ENCODE data around the gene DNAH1. TPM values are rescaled to one million over a fixed set of nuclear protein-coding genes. Genes with fewer than 3 reads are reported as not detected.

DNAH1 gene
- total RNA-seq, 1 experiment from 2014 or later, result 2.4 TPM

DNA sequence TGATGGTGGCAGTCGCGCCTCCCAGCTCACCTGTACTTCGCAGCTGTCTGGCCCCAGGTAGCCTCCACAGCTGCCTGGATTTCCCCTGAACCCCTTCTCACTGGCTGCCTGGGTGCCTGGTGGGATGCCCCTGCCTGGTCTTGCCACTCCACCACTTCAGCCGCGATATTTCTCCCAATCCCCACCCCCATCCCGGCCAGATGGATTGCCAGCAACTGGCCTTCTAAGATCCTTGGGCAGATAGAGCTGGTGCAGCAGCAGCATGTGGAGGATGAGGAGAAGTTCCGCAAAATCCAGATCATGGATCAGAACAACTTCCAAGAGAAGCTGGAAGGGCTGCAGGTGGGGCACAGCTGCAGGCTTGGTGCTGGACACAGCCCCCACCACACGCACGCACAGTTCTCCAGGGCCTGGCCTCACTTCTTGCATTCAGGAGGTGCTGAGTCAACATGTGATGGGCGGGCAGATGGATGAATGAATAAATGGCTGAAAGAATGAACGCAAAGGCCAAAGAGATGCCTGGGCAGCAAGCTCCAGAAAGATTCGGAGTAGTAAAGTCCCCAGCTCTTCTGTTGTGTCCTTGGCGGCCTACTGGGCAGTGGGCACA is 35.7 kb downstream of the DNAH1 start:
- ChIA-PET CTCF (no interaction called here), POLR2A (interaction anchor here (0.6 kb wide), 1 partner anchor 113 kb away, joined by 9 read pairs; no protein-coding TSS in a partner anchor)
- Histone ChIP-seq H3K27ac (ENCODE audit: low read length) (no peak overlapping the region), H3K9me3 (ENCODE audit: control insufficient read depth, insufficient read depth, low read depth, low read length) (no peaks in the 10 kb centered on the region), H3K36me3 (ENCODE audit: control insufficient read depth, insufficient read depth, low read length) (no peaks in the 10 kb centered on the region), H3K4me3 (ENCODE audit: low read depth in 2 of 2, low read length in 2 of 2) (no peak overlapping the region), H3K27me3 (ENCODE audit: control insufficient read depth, insufficient read depth, low read length) (no peaks in the 10 kb centered on the region), H3K4me1 (ENCODE audit: control insufficient read depth, insufficient read depth, low read length) (no peaks in the 10 kb centered on the region)
- BruUV-seq (replicated peaks), result no TSS peak
- ATAC-seq, result no peak
- intact Hi-C loops (cut with micrococcal nuclease; ENCODE audit: unreplicated experiment) (no loop called here), in situ Hi-C loops (cut with HindIII; ENCODE audit: low pct_unique_long_range_greater_than_20kb, low sequenced_read_pairs) (no loop called here)
- TF ChIP-seq, protein P1, sequence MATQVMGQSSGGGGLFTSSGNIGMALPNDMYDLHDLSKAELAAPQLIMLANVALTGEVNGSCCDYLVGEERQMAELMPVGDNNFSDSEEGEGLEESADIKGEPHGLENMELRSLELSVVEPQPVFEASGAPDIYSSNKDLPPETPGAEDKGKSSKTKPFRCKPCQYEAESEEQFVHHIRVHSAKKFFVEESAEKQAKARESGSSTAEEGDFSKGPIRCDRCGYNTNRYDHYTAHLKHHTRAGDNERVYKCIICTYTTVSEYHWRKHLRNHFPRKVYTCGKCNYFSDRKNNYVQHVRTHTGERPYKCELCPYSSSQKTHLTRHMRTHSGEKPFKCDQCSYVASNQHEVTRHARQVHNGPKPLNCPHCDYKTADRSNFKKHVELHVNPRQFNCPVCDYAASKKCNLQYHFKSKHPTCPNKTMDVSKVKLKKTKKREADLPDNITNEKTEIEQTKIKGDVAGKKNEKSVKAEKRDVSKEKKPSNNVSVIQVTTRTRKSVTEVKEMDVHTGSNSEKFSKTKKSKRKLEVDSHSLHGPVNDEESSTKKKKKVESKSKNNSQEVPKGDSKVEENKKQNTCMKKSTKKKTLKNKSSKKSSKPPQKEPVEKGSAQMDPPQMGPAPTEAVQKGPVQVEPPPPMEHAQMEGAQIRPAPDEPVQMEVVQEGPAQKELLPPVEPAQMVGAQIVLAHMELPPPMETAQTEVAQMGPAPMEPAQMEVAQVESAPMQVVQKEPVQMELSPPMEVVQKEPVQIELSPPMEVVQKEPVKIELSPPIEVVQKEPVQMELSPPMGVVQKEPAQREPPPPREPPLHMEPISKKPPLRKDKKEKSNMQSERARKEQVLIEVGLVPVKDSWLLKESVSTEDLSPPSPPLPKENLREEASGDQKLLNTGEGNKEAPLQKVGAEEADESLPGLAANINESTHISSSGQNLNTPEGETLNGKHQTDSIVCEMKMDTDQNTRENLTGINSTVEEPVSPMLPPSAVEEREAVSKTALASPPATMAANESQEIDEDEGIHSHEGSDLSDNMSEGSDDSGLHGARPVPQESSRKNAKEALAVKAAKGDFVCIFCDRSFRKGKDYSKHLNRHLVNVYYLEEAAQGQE (IDR thresholded peaks at IDR 0.05; ENCODE audit: insufficient read depth in 1 of 2, low read depth in 2 of 2, low read length in 1 of 2), result no peak
- TF ChIP-seq, protein P2, sequence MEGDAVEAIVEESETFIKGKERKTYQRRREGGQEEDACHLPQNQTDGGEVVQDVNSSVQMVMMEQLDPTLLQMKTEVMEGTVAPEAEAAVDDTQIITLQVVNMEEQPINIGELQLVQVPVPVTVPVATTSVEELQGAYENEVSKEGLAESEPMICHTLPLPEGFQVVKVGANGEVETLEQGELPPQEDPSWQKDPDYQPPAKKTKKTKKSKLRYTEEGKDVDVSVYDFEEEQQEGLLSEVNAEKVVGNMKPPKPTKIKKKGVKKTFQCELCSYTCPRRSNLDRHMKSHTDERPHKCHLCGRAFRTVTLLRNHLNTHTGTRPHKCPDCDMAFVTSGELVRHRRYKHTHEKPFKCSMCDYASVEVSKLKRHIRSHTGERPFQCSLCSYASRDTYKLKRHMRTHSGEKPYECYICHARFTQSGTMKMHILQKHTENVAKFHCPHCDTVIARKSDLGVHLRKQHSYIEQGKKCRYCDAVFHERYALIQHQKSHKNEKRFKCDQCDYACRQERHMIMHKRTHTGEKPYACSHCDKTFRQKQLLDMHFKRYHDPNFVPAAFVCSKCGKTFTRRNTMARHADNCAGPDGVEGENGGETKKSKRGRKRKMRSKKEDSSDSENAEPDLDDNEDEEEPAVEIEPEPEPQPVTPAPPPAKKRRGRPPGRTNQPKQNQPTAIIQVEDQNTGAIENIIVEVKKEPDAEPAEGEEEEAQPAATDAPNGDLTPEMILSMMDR (IDR thresholded peaks at IDR 0.05), result no peak
- TF ChIP-seq TCF7L2 (IDR thresholded peaks at IDR 0.05; ENCODE audit: low read depth, low read length) (no peak), POLR2AphosphoS5 (IDR thresholded peaks at IDR 0.05; ENCODE audit: low read depth, low read length) (no peak), SIN3A (IDR thresholded peaks at IDR 0.05; ENCODE audit: borderline replicate concordance, insufficient read depth, low read depth, low read length) (no peak)
- DNase-seq (ENCODE audit: low read depth, low spot score), result no peak

DNA sequence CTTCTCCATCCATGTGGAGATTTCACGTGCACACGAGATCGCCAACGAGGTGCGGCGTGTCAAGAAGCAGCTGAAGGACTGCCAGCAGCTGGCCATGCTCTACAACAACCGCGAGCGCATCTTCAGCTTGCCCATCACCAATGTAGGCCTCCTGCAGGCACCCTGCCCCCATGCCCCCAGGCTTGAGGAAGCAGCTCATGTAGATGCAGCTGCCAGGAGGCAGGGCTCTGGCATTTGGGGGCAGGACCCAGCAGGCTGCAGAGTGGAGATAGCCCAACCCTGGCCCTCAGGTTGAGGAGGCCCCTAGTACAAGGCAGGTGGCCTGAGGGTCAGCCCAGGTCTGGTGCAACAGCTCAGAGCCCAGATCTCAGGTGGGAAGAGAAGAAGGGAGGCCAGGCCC is 36.4 kb downstream of the DNAH1 start:
- no peak for ATAC-seq
- ChIA-PET CTCF (no interaction called here), POLR2A (no interaction called here)
- BruUV-seq (replicated peaks), result no TSS peak
- no peak overlapping the region for H3K27ac ChIP-seq (ENCODE audit: low read length)
- intact Hi-C loops (cut with micrococcal nuclease; ENCODE audit: unreplicated experiment) (no loop called here), in situ Hi-C loops (cut with HindIII; ENCODE audit: low pct_unique_long_range_greater_than_20kb, low sequenced_read_pairs) (no loop called here)
- TF ChIP-seq POLR2AphosphoS5 (IDR thresholded peaks at IDR 0.05; ENCODE audit: low read depth, low read length), result no peak
- TF ChIP-seq, protein P2 (IDR thresholded peaks at IDR 0.05), result no peak
- TF ChIP-seq SIN3A (IDR thresholded peaks at IDR 0.05; ENCODE audit: borderline replicate concordance, insufficient read depth, low read depth, low read length), result no peak
- no peak for TF ChIP-seq TCF7L2 (IDR thresholded peaks at IDR 0.05; ENCODE audit: low read depth, low read length)
- TF ChIP-seq, protein P1 (IDR thresholded peaks at IDR 0.05; ENCODE audit: insufficient read depth in 1 of 2, low read depth in 2 of 2, low read length in 1 of 2), result no peak
- no peaks in the 10 kb centered on the region for H3K27me3 ChIP-seq (ENCODE audit: control insufficient read depth, insufficient read depth, low read length)
- DNase-seq (ENCODE audit: low read depth, low spot score), result no peak
- H3K36me3 ChIP-seq (ENCODE audit: control insufficient read depth, insufficient read depth, low read length), result no peaks in the 10 kb centered on the region
- no peaks in the 10 kb centered on the region for H3K4me1 ChIP-seq (ENCODE audit: control insufficient read depth, insufficient read depth, low read length)
- no peak overlapping the region for H3K4me3 ChIP-seq (ENCODE audit: low read depth in 2 of 2, low read length in 2 of 2)
- H3K9me3 ChIP-seq (ENCODE audit: control insufficient read depth, insufficient read depth, low read depth, low read length), result no peaks in the 10 kb centered on the region

Measured in Panc1 (cell line).